ENCODE data around the gene PRELID2. TPM values are rescaled to one million over a fixed set of nuclear protein-coding genes. Genes with fewer than 3 reads are reported as not detected.
"Not testable (repeated sequence)": the region's sequence is repeated elsewhere in the genome, so short reads cannot be mapped to it uniquely, and the experiment has no call there.

PRELID2 gene
- total RNA-seq, 4 donors from 2014 or later, result 23.9 to 143 (median 106) TPM

DNA sequence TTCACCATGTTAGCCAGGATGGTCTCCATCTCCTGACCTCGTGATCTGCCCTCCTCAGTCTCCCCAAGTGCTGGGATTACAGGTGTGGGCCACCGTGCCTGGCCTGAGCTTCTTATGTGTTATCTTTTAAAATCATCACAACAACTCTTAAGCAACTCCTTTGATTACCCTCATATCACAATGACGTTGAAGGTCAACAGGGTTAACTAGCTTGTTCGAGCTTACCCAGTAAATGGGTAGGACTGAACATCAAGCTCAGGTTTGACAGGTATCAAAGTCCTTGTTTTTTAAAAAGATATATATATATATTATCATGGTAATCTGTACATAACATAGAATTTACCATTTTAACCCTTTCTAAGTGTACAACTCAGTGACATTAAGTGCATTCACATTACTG lies 34.6 kb upstream of the PRELID2 start:
- in situ Hi-C loops (cut with MboI; ENCODE audit: low pct_ligation_motif_present in 1 of 4, low pct_unique_long_range_greater_than_20kb in 1 of 4, low sequenced_read_pairs in 3 of 4), result no loop called here
- H3K9me3 ChIP-seq, result no peaks in the 10 kb centered on the region
- intact Hi-C loops (cut with DNase I; ENCODE audit: low total_unique reads), result no loop called here
- H3K4me3 ChIP-seq, result no peak overlapping the region
- H3K36me3 ChIP-seq, result no peaks in the 10 kb centered on the region
- TF ChIP-seq EP300 (IDR thresholded peaks at IDR 0.05; ENCODE audit: low read depth) (no peak), CTCF (IDR thresholded peaks at IDR 0.05) (no peak)
- DNase-seq, result no peak
- WGBS, 2 donors (ENCODE audit: low coverage in 1 of 2), result 50 to 56% methylated on average over 1 to 4 of the region's 4 CpGs
- no peak overlapping the region for H3K27ac ChIP-seq
- H3K4me1 ChIP-seq, result peaks cover 0 to 3% (median 0%) of the 10 kb centered on the region in 4 donors
- no peaks in the 10 kb centered on the region for H3K27me3 ChIP-seq

- no peak overlapping the region for H3K27ac ChIP-seq
- no peaks in the 10 kb centered on the region for H3K9me3 ChIP-seq
- no peaks in the 10 kb centered on the region for H3K36me3 ChIP-seq
- in situ Hi-C loops (cut with MboI; ENCODE audit: low pct_ligation_motif_present in 1 of 4, low pct_unique_long_range_greater_than_20kb in 1 of 4, low sequenced_read_pairs in 3 of 4) (no loop called here), intact Hi-C loops (cut with DNase I; ENCODE audit: low total_unique reads) (no loop called here)
- no peak for DNase-seq
- 20 to 25% methylated on average over 1 of the region's 1 CpG for WGBS, 2 donors (ENCODE audit: low coverage in 1 of 2)
- H3K27me3 ChIP-seq, result no peaks in the 10 kb centered on the region
- peaks cover 0 to 3% (median 0%) of the 10 kb centered on the region in 4 donors for H3K4me1 ChIP-seq
- TF ChIP-seq CTCF (IDR thresholded peaks at IDR 0.05) (no peak), EP300 (IDR thresholded peaks at IDR 0.05; ENCODE audit: low read depth) (no peak), POLR2AphosphoS5 (IDR thresholded peaks at IDR 0.05) (no peak), POLR2A (IDR thresholded peaks at IDR 0.05) (no peak)
- H3K4me3 ChIP-seq, result no peak overlapping the region
Observed at GRCh38 chr5:145867806-145868205, 32.7 kb upstream of the PRELID2 start.

GRCh38 chr5:145864432-145864831 lies 29.3 kb upstream of the PRELID2 start:
- H3K27ac ChIP-seq; H3K4me3 ChIP-seq; H3K9me3 ChIP-seq; H3K36me3 ChIP-seq; H3K4me1 ChIP-seq; H3K27me3 ChIP-seq; DNase-seq; in situ Hi-C loops (cut with MboI; ENCODE audit: low pct_ligation_motif_present in 1 of 4, low pct_unique_long_range_greater_than_20kb in 1 of 4, low sequenced_read_pairs in 3 of 4); intact Hi-C loops (cut with DNase I; ENCODE audit: low total_unique reads): not testable (repeated sequence)
- 59 to 60% methylated on average over 1 to 2 of the region's 2 CpGs for WGBS, 2 donors (ENCODE audit: low coverage in 1 of 2)

GRCh38 chr5:145863003-145863402 lies 27.9 kb upstream of the PRELID2 start:
- WGBS, 2 donors (ENCODE audit: low coverage in 1 of 2), result 46 to 58% methylated on average over 2 to 3 of the region's 3 CpGs
- Histone ChIP-seq H3K4me3 (no peak overlapping the region), H3K4me1 (no peaks in the 10 kb centered on the region), H3K9me3 (no peaks in the 10 kb centered on the region), H3K27ac (no peak overlapping the region), H3K36me3 (no peaks in the 10 kb centered on the region), H3K27me3 (no peaks in the 10 kb centered on the region)
- no peak for TF ChIP-seq CTCF (IDR thresholded peaks at IDR 0.05)
- TF ChIP-seq POLR2AphosphoS5 (IDR thresholded peaks at IDR 0.05), result no peak
- TF ChIP-seq EP300 (IDR thresholded peaks at IDR 0.05; ENCODE audit: low read depth), result no peak
- no peak for TF ChIP-seq POLR2A (IDR thresholded peaks at IDR 0.05)
- intact Hi-C loops (cut with DNase I; ENCODE audit: low total_unique reads), result no loop called here
- in situ Hi-C loops (cut with MboI; ENCODE audit: low pct_ligation_motif_present in 1 of 4, low pct_unique_long_range_greater_than_20kb in 1 of 4, low sequenced_read_pairs in 3 of 4), result no loop called here
- DNase-seq, result no peak

- no peak overlapping the region for H3K27ac ChIP-seq
- no peak for DNase-seq
- no peak for TF ChIP-seq EP300 (IDR thresholded peaks at IDR 0.05; ENCODE audit: low read depth)
- TF ChIP-seq CTCF (IDR thresholded peaks at IDR 0.05), result peak in 4 of 5 experiments; percentile 15 to 30 (median 20)
- 91 to 100% methylated on average over 1 to 3 of the region's 3 CpGs for WGBS, 2 donors (ENCODE audit: low coverage in 1 of 2)
- intact Hi-C loops (cut with DNase I; ENCODE audit: low total_unique reads), result no loop called here
- H3K4me1 ChIP-seq, result peaks cover 0 to 20% (median 13%) of the 10 kb centered on the region in 4 donors
- in situ Hi-C loops (cut with MboI; ENCODE audit: low pct_ligation_motif_present in 1 of 4, low pct_unique_long_range_greater_than_20kb in 1 of 4, low sequenced_read_pairs in 3 of 4), result no loop called here
- H3K36me3 ChIP-seq, result no peaks in the 10 kb centered on the region
- no peaks in the 10 kb centered on the region for H3K9me3 ChIP-seq
- no peak overlapping the region for H3K4me3 ChIP-seq
- H3K27me3 ChIP-seq, result no peaks in the 10 kb centered on the region
Observed at GRCh38 chr5:145859897-145860296, 24.8 kb upstream of the PRELID2 start.

All from transverse colon (tissue), 4 donors.